Measurements from ENCODE around the gene GPR4. TPM values are rescaled to one million over a fixed set of nuclear protein-coding genes. Genes with fewer than 3 reads are reported as not detected.
"Not testable (repeated sequence)": the region's sequence is repeated elsewhere in the genome, so short reads cannot be mapped to it uniquely, and the experiment has no call there.

GPR4 gene
- 0.10 TPM in 1 of 2 replicates, not detected in the other for total RNA-seq (2014; rRNA removed; shearing (Covaris generic))

GRCh38 chr19:45601524-45602374 is at the start of gene GPR4:
TSS of gene GPR4 (minus strand) at chr19:45602212. CDS start at chr19:45591866, 10,346 bp downstream.
- DNase-seq (ENCODE audit: low read depth), result no peak

- no peak for DNase-seq (ENCODE audit: low read depth)
These were observed 48.7 kb upstream of the GPR4 start for GRCh38 chr19:45650722-45651121.

- no peak for DNase-seq (ENCODE audit: low read depth)
These were observed 44.3 kb upstream of the GPR4 start for GRCh38 chr19:45646345-45646698.

- DNase-seq (ENCODE audit: low read depth), result peak; percentile 89
These were observed 43.8 kb upstream of the GPR4 start for GRCh38 chr19:45645631-45646344.

- no peak for DNase-seq (ENCODE audit: low read depth)
These were observed 43.1 kb upstream of the GPR4 start for GRCh38 chr19:45645068-45645630.

GRCh38 chr19:45643927-45644771 is 42.1 kb upstream of the GPR4 start:
- DNase-seq (ENCODE audit: low read depth), result no peak

- DNase-seq (ENCODE audit: low read depth), result peak; percentile 77
These were observed 41.3 kb upstream of the GPR4 start for GRCh38 chr19:45643024-45643926.

GRCh38 chr19:45641274-45642105 is 39.5 kb upstream of the GPR4 start:
- DNase-seq (ENCODE audit: low read depth), result peak; percentile 95

- no peak for DNase-seq (ENCODE audit: low read depth)
These were observed 38.8 kb upstream of the GPR4 start for GRCh38 chr19:45640849-45641273.

GRCh38 chr19:45638930-45639729 is 37.1 kb upstream of the GPR4 start, which contains the start of gene EML2:
TSS of gene EML2 (minus strand) at chr19:45639397. CDS start at chr19:45639376, 21 bp downstream.
- DNase-seq (ENCODE audit: low read depth), result peak; percentile 47

- peak; percentile 56 for DNase-seq (ENCODE audit: low read depth)
These were observed 36.1 kb upstream of the GPR4 start for GRCh38 chr19:45637890-45638667.

- no peak for DNase-seq (ENCODE audit: low read depth)
These were observed 34.9 kb upstream of the GPR4 start for GRCh38 chr19:45636902-45637301.

GRCh38 chr19:45636275-45636674 is 34.3 kb upstream of the GPR4 start:
- DNase-seq (ENCODE audit: low read depth), result no peak

- peak; percentile 88 for DNase-seq (ENCODE audit: low read depth)
These were observed 30.6 kb upstream of the GPR4 start for GRCh38 chr19:45632468-45633196.

- DNase-seq (ENCODE audit: low read depth), result peak; percentile 91
These were observed 28.5 kb upstream of the GPR4 start for GRCh38 chr19:45630463-45630862.

- no peak for DNase-seq (ENCODE audit: low read depth)
These were observed 27.7 kb upstream of the GPR4 start for GRCh38 chr19:45629704-45630103.

- DNase-seq (ENCODE audit: low read depth), result not testable (repeated sequence)
These were observed 26.2 kb upstream of the GPR4 start for GRCh38 chr19:45628219-45628618.
